ENCODE results near the gene DENND1B. TPM values are rescaled to one million over a fixed set of nuclear protein-coding genes. Genes with fewer than 3 reads are reported as not detected.
A peak's percentile ranks its signal among the peaks of the same experiment; 100 is the strongest.
"Not testable (repeated sequence)": the region's sequence is repeated elsewhere in the genome, so short reads cannot be mapped to it uniquely, and the experiment has no call there.

Gene DENND1B
- total and polyA plus RNA-seq, 4 donors, result 7.9 to 44.6 (median 15.4) TPM

- no peak overlapping the region for H3K27ac ChIP-seq (ENCODE audit: low read depth, low read length)
- H3K4me1 ChIP-seq (ENCODE audit: control insufficient read depth, insufficient read depth, low read length), result peaks cover 4% of the 10 kb centered on the region
- no peaks in the 10 kb centered on the region for H3K27me3 ChIP-seq (ENCODE audit: control insufficient read depth, insufficient read depth, low read length)
- peak overlapping the region; percentile 2 for H3K4me3 ChIP-seq (ENCODE audit: low read depth, low read length)
- WGBS (ENCODE audit: insufficient coverage), result no CpG with 5 or more reads among the region's 2 CpGs
- peak in 2 of 6 donors; percentile 3 to 21 for DNase-seq (ENCODE audit: low read depth in 4 of 6, low spot score in 6 of 6)
- no peaks in the 10 kb centered on the region for H3K9me3 ChIP-seq (ENCODE audit: control insufficient read depth, insufficient read depth, low read length)
- H3K36me3 ChIP-seq (ENCODE audit: control insufficient read depth, insufficient read depth, low read length), result no peaks in the 10 kb centered on the region
Observed at GRCh38 chr1:197773856-197774255, 1.4 kb downstream of the DENND1B start.

DNA sequence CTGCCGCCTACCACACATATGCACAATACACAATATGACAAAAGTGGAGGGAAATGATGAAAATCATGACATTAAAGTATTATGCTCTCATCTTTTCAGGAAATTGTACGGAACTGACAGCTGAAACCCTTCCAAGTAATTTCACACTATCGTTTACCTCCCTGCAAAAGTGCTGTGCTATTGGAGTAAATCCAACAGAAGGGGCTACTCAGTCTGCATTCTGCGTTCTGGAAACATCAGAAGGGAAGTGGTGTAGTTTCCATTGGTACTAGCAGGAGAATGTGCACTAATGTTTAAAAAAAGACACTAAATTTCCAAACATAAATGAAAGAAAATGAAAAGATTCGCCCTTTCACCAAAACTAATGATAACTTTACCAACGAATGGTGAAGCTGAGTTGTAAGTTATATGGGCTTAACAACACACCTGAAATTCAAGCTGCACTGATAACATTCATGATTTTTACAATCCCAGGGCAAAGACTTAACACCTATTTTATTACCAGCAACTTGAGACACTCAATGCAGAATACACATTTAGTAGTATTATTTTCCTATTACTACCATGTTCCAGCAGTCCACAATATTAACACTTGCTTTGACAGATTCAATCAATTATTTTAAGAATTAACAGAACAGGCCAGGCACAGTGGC lies 3.2 kb downstream of the DENND1B start:
- Histone ChIP-seq H3K27ac (ENCODE audit: low read depth, low read length) (no peak overlapping the region), H3K4me1 (ENCODE audit: control insufficient read depth, insufficient read depth, low read length) (peaks cover 4% of the 10 kb centered on the region), H3K9me3 (ENCODE audit: control insufficient read depth, insufficient read depth, low read length) (no peaks in the 10 kb centered on the region), H3K4me3 (ENCODE audit: low read depth, low read length) (no peak overlapping the region), H3K36me3 (ENCODE audit: control insufficient read depth, insufficient read depth, low read length) (peaks cover 3% of the 10 kb centered on the region), H3K27me3 (ENCODE audit: control insufficient read depth, insufficient read depth, low read length) (no peaks in the 10 kb centered on the region)
- WGBS (ENCODE audit: insufficient coverage), result no CpG with 5 or more reads among the region's 6 CpGs
- peak in 1 of 6 donors; percentile 8 for DNase-seq (ENCODE audit: low read depth in 4 of 6, low spot score in 6 of 6)

DNA sequence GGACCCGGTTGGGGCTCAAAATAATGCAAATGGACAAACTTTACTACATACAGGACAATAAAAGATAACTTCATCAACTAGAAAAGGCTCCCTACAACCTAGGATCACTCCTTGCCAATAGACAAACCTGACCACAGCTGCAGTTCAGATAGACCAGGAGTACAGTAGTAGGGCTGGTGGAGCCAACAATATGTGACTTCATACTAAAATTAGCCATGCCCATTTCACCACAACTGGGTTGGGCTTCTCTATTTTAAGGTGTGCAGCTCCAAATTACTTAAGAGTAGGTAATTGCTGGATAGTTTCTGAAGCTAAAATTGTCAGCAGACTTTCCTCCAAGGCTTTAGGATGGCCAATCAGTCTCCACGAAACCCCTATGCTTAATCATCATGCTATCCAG lies 3.9 kb downstream of the DENND1B start:
- H3K9me3 ChIP-seq (ENCODE audit: control insufficient read depth, insufficient read depth, low read length), result no peaks in the 10 kb centered on the region
- H3K36me3 ChIP-seq (ENCODE audit: control insufficient read depth, insufficient read depth, low read length), result peaks cover 3% of the 10 kb centered on the region
- 100% methylated on average over 2 of the region's 2 CpGs for WGBS (ENCODE audit: insufficient coverage)
- H3K4me1 ChIP-seq (ENCODE audit: control insufficient read depth, insufficient read depth, low read length), result peaks cover 4% of the 10 kb centered on the region
- DNase-seq (ENCODE audit: low read depth in 4 of 6, low spot score in 6 of 6), result no peak
- no peak overlapping the region for H3K4me3 ChIP-seq (ENCODE audit: low read depth, low read length)
- no peaks in the 10 kb centered on the region for H3K27me3 ChIP-seq (ENCODE audit: control insufficient read depth, insufficient read depth, low read length)
- H3K27ac ChIP-seq (ENCODE audit: low read depth, low read length), result no peak overlapping the region

DNA sequence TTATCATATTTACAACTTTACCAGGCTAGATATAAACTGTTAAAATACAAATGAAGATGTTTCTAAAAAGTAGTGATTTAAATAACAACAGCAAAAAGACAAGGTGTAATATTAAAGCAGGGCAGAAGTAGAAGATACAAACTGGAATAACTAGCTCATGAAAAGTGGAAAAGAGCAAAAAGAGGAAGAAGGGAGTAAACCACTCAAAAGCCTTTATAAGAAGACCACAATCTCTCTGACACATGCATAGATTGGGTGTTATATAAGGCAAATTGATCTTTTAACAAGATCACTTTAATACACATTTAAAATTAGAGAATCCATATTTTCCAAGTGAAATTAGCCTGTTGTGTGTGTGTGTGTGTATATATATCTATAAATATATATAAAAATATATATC lies 5.0 kb downstream of the DENND1B start:
- no peak overlapping the region for H3K4me3 ChIP-seq (ENCODE audit: low read depth, low read length)
- no peaks in the 10 kb centered on the region for H3K4me1 ChIP-seq (ENCODE audit: control insufficient read depth, insufficient read depth, low read length)
- H3K36me3 ChIP-seq (ENCODE audit: control insufficient read depth, insufficient read depth, low read length), result peaks cover 3% of the 10 kb centered on the region
- no peaks in the 10 kb centered on the region for H3K27me3 ChIP-seq (ENCODE audit: control insufficient read depth, insufficient read depth, low read length)
- no peak overlapping the region for H3K27ac ChIP-seq (ENCODE audit: low read depth, low read length)
- H3K9me3 ChIP-seq (ENCODE audit: control insufficient read depth, insufficient read depth, low read length), result no peaks in the 10 kb centered on the region
- DNase-seq (ENCODE audit: low read depth in 4 of 6, low spot score in 6 of 6), result no peak

- no CpG with 5 or more reads among the region's 4 CpGs for WGBS (ENCODE audit: insufficient coverage)
- Histone ChIP-seq H3K27me3 (ENCODE audit: control insufficient read depth, insufficient read depth, low read length) (no peaks in the 10 kb centered on the region), H3K27ac (ENCODE audit: low read depth, low read length) (no peak overlapping the region), H3K4me1 (ENCODE audit: control insufficient read depth, insufficient read depth, low read length) (no peaks in the 10 kb centered on the region), H3K36me3 (ENCODE audit: control insufficient read depth, insufficient read depth, low read length) (peaks cover 3% of the 10 kb centered on the region), H3K9me3 (ENCODE audit: control insufficient read depth, insufficient read depth, low read length) (no peaks in the 10 kb centered on the region), H3K4me3 (ENCODE audit: low read depth, low read length) (no peak overlapping the region)
- no peak for DNase-seq (ENCODE audit: low read depth in 4 of 6, low spot score in 6 of 6)
Observed at GRCh38 chr1:197769287-197769686, 6.0 kb downstream of the DENND1B start.

DNA sequence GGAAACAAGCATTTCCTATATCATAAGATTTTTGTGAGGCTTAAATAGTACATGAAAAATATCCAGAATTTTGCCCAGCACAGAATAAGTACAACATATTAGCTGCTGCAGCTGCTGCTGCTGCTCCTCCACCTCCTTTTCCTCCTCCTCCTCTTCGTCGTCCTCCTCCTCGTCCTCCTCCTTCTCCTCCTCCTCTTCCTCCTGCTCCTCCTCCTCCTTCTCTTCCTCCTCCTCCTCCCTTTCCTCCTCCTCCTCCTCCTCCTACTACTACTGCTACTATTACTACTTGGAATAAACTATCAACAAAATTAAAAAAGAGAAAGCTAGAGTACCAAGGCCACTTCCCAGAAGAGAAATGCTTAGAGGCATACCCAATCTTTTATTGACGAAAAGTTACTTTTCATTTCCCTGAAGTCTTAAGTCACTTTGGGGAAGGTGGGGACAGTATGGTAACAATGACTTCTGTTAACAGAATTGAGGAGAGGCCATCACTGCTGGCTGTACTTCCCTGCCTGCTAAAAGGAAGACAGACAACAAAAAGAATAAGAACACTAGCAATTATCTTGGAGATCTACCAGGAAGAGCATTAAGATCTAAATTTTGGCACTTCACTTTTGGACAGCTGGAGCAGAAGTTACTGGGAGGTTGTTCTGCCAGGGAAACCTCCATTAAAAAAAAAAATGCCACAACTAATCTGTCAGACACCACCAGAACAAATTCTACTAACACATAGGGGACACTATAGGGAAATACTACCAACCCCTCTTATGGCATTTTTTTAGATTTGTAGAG lies 7.1 kb downstream of the DENND1B start:
- peaks cover 3% of the 10 kb centered on the region for H3K36me3 ChIP-seq (ENCODE audit: control insufficient read depth, insufficient read depth, low read length)
- no peak overlapping the region for H3K4me3 ChIP-seq (ENCODE audit: low read depth, low read length)
- H3K27me3 ChIP-seq (ENCODE audit: control insufficient read depth, insufficient read depth, low read length), result no peaks in the 10 kb centered on the region
- peak in 1 of 6 donors; percentile 11 for DNase-seq (ENCODE audit: low read depth in 4 of 6, low spot score in 6 of 6)
- WGBS (ENCODE audit: insufficient coverage), result 52% methylated on average over 3 of the region's 4 CpGs
- H3K27ac ChIP-seq (ENCODE audit: low read depth, low read length), result no peak overlapping the region
- H3K4me1 ChIP-seq (ENCODE audit: control insufficient read depth, insufficient read depth, low read length), result no peaks in the 10 kb centered on the region
- no peaks in the 10 kb centered on the region for H3K9me3 ChIP-seq (ENCODE audit: control insufficient read depth, insufficient read depth, low read length)

GRCh38 chr1:197763769-197764168 lies 11.5 kb downstream of the DENND1B start:
- Histone ChIP-seq H3K36me3 (ENCODE audit: control insufficient read depth, insufficient read depth, low read length) (peaks cover 3% of the 10 kb centered on the region), H3K27me3 (ENCODE audit: control insufficient read depth, insufficient read depth, low read length) (no peaks in the 10 kb centered on the region), H3K4me3 (ENCODE audit: low read depth, low read length) (no peak overlapping the region), H3K4me1 (ENCODE audit: control insufficient read depth, insufficient read depth, low read length) (no peaks in the 10 kb centered on the region), H3K27ac (ENCODE audit: low read depth, low read length) (no peak overlapping the region), H3K9me3 (ENCODE audit: control insufficient read depth, insufficient read depth, low read length) (no peaks in the 10 kb centered on the region)
- 80% methylated on average over 1 of the region's 4 CpGs for WGBS (ENCODE audit: insufficient coverage)
- no peak for DNase-seq (ENCODE audit: low read depth in 4 of 6, low spot score in 6 of 6)

DNA sequence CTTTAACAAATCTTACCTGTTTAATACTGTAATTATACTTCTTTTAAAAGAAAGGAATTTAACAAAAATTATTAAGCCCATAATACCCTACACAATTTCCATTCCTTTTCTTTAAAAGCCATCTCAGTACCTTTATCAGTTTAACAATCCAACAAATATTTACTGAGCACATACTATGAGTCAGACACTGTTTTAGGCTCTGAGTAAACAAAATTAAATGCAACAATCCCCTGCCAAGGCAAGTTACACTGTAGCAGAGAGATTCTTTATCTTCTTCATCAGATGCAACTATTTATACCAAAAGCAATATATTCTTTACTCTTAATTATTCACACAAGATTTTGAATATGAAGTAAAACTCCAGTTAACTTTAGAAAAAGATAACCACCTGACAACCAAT lies 12.0 kb downstream of the DENND1B start:
- Histone ChIP-seq H3K27ac (ENCODE audit: low read depth, low read length) (no peak overlapping the region), H3K9me3 (ENCODE audit: control insufficient read depth, insufficient read depth, low read length) (no peaks in the 10 kb centered on the region), H3K4me1 (ENCODE audit: control insufficient read depth, insufficient read depth, low read length) (no peaks in the 10 kb centered on the region), H3K27me3 (ENCODE audit: control insufficient read depth, insufficient read depth, low read length) (no peaks in the 10 kb centered on the region), H3K4me3 (ENCODE audit: low read depth, low read length) (no peak overlapping the region), H3K36me3 (ENCODE audit: control insufficient read depth, insufficient read depth, low read length) (peaks cover 3% of the 10 kb centered on the region)
- DNase-seq (ENCODE audit: low read depth in 4 of 6, low spot score in 6 of 6), result no peak

- Histone ChIP-seq H3K27me3 (ENCODE audit: control insufficient read depth, insufficient read depth, low read length) (no peaks in the 10 kb centered on the region), H3K36me3 (ENCODE audit: control insufficient read depth, insufficient read depth, low read length) (no peaks in the 10 kb centered on the region), H3K9me3 (ENCODE audit: control insufficient read depth, insufficient read depth, low read length) (no peaks in the 10 kb centered on the region), H3K27ac (ENCODE audit: low read depth, low read length) (no peak overlapping the region), H3K4me1 (ENCODE audit: control insufficient read depth, insufficient read depth, low read length) (no peaks in the 10 kb centered on the region), H3K4me3 (ENCODE audit: low read depth, low read length) (no peak overlapping the region)
- no peak for DNase-seq (ENCODE audit: low read depth in 4 of 6, low spot score in 6 of 6)
- WGBS (ENCODE audit: insufficient coverage), result 80% methylated on average over 1 of the region's 2 CpGs
Observed at GRCh38 chr1:197761654-197762053, 13.6 kb downstream of the DENND1B start.

DNA sequence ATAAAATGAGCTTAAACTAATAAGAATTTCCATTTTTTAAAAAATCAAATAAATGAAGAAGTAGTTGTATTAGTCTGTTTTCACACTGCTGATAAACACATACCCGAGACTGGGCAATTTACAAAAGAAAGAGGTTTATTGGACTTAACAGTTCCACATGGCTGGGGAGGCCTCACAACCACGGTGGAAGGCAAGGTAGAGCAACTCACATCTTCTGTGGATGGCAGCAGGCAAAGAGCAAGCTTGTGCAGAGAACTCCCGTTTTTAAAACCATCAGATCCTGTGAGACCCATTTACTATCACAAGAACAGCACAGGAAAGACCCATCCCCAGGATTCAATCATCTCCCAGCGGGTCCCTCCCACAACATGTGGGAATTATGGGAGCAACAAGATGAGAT lies 19.7 kb downstream of the DENND1B start:
- not testable (repeated sequence) for H3K27ac ChIP-seq (ENCODE audit: low read depth, low read length); H3K4me1 ChIP-seq (ENCODE audit: control insufficient read depth, insufficient read depth, low read length); DNase-seq (ENCODE audit: low read depth in 4 of 6, low spot score in 6 of 6); H3K27me3 ChIP-seq (ENCODE audit: control insufficient read depth, insufficient read depth, low read length); H3K4me3 ChIP-seq (ENCODE audit: low read depth, low read length); H3K36me3 ChIP-seq (ENCODE audit: control insufficient read depth, insufficient read depth, low read length); H3K9me3 ChIP-seq (ENCODE audit: control insufficient read depth, insufficient read depth, low read length)
- 17% methylated on average over 1 of the region's 4 CpGs for WGBS (ENCODE audit: insufficient coverage)
